SU-DHL-6 (cell line): Measurements from ENCODE around the gene HNF1B.

Source experiments
- CTCF ChIP-seq: fragments of 200-600 bp; sonication (generic); IDR thresholded peaks from one replicate; pipeline ENCODE4 v1.5.1; 2017; ENCODE audit warnings: antibody characterized with exemption, mild to moderate bottlenecking, low read length, moderate library complexity; ENCODE audit not compliant: insufficient read depth, poor library complexity, severe bottlenecking
- EZH2phosphoT487 ChIP-seq: fragments of 200-600 bp; sonication (generic), shearing (Covaris generic); conservative IDR thresholded peaks from 2 replicates; pipeline ENCODE4 v1.6.1; 2018; ENCODE audit warnings: mild to moderate bottlenecking, antibody characterized with exemption, low read length, moderate library complexity, mixed read lengths

- TF ChIP-seq CTCF: no peak
- TF ChIP-seq EZH2phosphoT487: no peak
These were observed 11.2 kb upstream of the HNF1B start for GRCh38 chr17:37756051-37756450.
